HG02973 (cell line): ENCODE results near the gene ABHD3.
"Not testable (repeated sequence)": the region's sequence is repeated elsewhere in the genome, so short reads cannot be mapped to it uniquely, and the experiment has no call there.

Experiments
- ATAC-seq: cut with Tn5 transposase; IDR thresholded peaks from one replicate; pipeline ENCODE4 v1.9.1; 2021; ENCODE audit warnings: moderate library complexity; ENCODE audit not compliant: unreplicated experiment

Gene ABHD3

GRCh38 chr18:21703241-21703820 lies 1.2 kb downstream of the ABHD3 start:
- no peak for ATAC-seq

DNA sequence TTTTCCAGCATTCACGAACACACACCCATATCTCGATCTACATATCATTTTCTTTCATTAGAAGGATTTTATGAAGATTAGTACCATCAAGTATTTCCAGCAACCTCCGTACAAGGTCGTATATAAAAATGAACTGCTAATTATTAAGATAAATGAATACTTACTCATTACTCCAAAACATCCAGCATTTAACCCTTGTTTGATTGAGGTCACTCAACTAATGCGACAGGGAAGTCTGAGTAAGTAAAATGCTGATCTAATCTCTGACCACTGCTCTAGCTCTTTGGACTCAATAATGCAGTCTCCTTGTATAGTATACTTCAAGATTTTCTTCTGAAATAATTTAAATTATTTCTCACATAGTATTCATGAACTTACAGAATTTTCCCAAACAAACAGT lies 2.0 kb downstream of the ABHD3 start:
- no peak for ATAC-seq

- no peak for ATAC-seq
Observed at GRCh38 chr18:21701621-21702020, 3.0 kb downstream of the ABHD3 start.

DNA sequence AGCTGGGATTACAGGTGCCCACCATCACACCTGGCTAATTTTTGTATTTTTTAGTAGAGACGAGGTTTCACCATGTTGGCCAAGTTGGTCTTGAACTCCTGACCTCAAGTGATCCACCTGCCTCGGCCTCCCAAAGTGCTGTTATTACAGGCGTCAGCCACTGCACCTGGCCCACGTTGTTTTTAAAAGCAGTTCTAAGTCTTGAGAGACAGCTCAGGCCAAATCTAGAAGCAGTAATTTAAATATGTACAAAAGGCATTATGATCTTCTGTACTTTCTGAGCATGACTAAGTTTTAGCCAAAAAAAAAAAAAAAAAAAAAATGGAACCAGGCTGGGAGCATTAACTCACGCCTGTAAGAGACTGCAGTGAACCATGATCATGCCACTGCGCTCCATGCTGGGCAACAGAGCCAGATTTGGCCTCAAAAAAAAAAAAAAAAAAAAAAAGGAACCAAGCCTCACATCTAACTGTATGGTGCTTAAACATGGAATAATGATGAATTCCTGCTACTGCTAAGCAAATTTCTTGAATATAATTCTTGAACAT lies 4.0 kb downstream of the ABHD3 start:
- no peak for ATAC-seq

DNA sequence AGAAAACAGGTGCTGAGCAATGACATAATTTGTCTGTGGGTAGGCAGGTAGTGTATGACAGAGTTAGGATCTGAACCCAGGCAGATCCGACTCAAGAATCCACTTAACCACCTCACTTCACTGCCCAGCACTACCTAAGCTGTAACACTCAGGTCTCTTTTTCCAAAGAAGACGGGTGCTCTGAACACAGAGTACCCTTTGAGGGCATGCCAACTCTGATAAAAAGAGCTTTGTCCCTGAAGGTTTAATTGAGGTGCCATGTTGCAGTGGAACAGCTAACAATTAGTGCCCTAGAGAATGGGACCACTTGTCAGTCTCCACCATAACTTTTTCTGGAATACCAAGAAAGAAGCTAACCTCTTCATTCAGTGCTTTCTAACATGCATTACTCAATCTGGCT lies 11.3 kb downstream of the ABHD3 start:
- no peak for ATAC-seq

- ATAC-seq = no peak
Observed at GRCh38 chr18:21689736-21690135, 14.8 kb downstream of the ABHD3 start.

DNA sequence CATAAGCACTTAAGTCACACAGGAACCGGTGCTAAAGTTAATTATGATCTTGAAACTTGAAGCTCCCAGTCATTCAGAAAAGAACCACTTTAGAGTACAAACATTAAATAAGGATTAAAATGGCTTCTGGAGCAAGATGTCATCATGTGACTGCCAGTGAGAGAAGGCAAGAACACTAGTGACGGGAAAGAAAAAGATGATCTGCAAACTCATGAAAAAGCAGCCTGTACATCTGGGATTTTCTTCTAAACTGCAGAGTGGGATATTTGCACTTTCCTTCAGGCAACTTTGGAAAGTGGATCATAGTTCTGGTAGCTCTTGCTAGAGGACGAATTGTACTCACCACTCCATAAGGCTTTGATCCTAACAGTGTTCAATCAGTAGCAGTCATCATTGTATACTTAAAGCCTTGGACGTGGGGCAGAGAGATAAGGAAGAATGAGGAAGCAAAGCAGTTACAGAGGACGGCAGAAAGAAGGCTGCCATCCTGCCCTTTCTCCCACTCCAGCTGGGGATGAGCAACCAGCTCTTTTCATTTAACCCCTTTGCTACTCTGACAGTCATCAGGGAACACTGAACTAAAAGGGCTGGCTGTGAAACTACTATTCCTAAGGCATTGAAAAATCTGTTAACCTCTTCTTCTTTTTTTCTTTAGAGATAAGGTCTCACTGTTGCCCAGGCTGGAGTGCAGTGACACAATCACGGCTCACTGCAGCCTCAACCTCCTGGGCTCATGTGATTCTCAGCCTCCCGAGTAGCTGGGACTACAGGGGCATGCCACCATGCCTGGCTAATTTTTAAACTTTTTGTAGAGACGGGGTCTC lies 18.1 kb downstream of the ABHD3 start:
- ATAC-seq = no peak

DNA sequence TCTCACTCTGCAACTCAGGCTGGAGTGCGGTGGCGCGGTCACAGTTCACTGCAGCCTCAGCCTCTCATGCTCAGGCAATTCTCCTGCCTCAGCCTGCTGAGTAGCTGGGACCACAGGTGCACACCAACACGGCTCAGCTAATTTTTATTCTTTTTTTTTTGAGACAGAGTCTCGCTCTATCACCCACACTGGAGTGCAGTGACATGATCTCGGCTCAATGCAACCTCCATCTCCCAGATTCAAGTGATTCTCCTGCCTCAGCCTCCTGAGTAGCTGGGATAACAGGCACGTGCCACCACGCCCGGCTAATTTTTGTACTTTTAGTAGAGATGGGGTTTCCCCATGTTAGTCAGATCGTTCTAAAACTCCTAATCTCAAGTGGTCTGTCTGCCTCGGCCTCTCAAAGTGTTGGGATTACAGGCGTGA lies 19.0 kb downstream of the ABHD3 start:
- peak; percentile 67 for ATAC-seq

GRCh38 chr18:21684731-21685130 lies 19.8 kb downstream of the ABHD3 start:
- peak; percentile 65 for ATAC-seq

- ATAC-seq = peak; percentile 36
Observed at GRCh38 chr18:21682371-21683051, 22.1 kb downstream of the ABHD3 start.

DNA sequence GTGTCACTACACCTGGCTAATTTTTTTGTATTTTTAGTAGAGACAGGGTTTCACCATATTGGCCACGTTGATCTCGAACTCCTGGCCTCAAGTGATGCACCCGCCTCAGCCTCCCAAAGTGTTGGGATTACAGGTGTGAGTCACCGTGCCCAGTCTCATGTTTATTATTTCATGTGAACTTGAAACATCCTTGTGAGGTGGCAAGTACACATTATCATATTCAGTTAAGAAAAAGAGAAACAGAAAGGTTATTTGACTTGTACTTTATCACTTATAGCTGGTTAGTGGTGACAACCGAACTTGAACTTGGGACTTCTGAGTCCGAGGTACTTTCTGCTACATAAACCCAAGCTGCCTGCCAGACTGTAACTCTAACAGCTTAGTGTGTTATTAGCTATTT lies 24.4 kb downstream of the ABHD3 start:
- no peak for ATAC-seq

DNA sequence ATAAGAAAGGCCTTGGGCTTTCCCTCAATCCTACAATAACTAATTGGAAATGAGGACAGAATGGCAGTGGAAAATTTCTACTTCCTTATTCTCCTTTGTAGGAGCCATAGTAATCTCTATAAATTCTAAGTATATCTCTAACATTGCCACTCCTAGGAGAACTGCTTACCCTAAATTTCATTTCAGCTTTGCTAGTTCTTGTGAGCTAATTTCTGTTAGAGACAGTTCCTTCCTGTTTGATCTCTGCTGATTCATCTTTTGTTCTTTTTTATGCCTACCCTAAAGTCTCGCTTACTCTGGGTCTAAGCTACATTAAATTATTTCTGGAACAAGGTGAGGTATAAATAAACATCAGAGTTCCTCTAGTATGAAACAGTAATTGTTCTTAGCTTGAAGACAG lies 25.7 kb downstream of the ABHD3 start:
- ATAC-seq = no peak

DNA sequence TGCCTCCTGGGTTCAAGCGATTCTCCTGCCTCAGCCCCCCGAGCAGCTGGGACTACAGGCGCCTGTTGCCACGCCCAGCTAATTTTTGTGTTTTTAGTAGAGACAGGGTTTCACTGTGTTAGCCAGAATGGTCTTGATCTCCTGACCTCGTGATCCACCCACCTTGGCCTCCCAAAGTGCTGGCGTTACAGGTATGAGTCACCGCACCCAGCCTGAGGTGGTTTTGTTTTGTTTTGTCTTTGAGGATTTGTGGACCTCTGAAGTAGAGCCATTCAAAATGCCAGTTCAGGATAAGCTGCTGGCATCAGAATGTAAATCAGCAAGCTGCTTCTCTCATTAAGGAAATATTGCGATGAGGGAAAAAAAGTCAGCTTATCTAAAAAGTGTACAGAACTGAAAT lies 29.2 kb downstream of the ABHD3 start:
- not testable (repeated sequence) for ATAC-seq

- ATAC-seq = no peak
Observed at GRCh38 chr18:21672521-21673267, 31.9 kb downstream of the ABHD3 start.

DNA sequence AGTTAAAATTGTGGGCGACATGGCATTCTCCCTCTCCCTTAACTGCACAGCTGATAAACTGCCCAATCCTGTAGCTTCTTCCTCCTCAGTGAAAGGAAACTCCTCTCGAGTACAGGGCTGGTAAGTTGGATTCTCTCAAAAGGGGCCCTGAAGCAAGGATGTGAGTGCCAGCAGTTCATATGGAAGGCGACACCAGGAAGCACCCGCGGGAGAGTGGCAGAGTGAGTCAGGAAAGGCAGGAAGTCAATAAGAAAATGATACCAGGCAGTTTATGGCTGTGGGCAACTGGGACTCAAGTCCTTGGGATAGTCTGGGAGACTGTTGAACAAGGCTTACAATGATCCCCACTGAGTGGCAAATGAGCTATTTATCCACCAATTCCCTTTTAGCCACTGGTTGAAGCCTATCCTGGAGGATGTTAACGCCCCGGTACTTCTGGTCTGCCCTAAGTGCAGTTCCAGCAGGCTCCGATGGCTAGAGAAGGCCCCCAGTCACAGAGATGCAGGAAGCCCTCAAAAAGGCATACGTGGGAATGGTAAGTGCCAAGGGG lies 34.8 kb downstream of the ABHD3 start:
- no peak for ATAC-seq

- ATAC-seq = no peak
Observed at GRCh38 chr18:21664069-21664468, 40.5 kb downstream of the ABHD3 start.

DNA sequence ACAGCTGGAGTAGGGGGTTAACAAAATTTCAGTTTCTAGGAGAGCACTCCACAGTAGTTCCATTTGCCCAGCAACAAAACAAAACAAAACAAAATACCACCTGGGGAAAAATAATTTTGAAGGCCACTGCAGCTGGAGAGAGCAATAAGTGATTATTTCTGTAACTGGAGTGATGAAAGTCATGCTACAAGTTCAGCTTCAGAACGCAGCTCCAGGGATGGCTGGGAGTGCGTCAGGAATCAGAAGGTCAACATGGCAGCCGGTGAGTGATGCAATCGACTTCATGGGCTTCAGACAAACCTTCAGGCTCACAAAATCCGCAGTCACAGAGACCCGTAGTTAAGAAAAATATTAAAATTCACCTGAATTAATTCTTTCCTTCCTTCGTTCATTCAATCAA lies 41.0 kb downstream of the ABHD3 start:
- ATAC-seq = no peak

DNA sequence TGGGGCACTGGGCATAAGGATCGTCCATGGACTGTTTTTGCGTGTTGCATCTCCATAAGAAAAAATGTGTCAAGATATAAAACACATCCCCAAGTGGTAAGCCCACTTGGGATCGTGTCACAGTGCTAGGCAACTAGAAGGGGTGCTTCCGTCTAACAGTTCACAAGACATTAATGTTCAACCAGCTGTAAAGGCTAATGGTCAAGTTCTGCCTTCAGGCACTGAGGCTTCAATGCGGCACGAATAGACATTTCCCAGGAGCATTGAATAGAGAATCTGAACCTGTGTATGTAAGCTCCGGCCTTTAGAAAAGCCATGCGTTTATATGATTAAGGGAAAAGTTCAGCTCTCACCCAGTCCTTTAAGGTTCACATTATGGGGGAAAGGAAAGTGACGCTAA lies 42.0 kb downstream of the ABHD3 start:
- no peak for ATAC-seq

GRCh38 chr18:21660078-21660477 lies 44.5 kb downstream of the ABHD3 start:
- ATAC-seq = no peak

GRCh38 chr18:21656402-21656801 lies 48.2 kb downstream of the ABHD3 start:
- no peak for ATAC-seq

- ATAC-seq = no peak
Observed at GRCh38 chr18:21653361-21653760, 51.2 kb downstream of the ABHD3 start.
